Neural progenitor cell (in vitro differentiated cells): ENCODE data around the gene AOC1.

ENCODE experiments used
- EZH2phosphoT487 ChIP-seq: fragments of 200-600 bp; sonication (generic); IDR thresholded peaks from 2 replicates; pipeline ENCODE4 v1.6.1; 2017; ENCODE audit warnings: antibody characterized with exemption
- TF ChIP-seq, protein P1 (sequence below): fragments of 200-600 bp; sonication (generic); IDR thresholded peaks from 2 replicates; pipeline ENCODE4 v1.5.1; 2017; ENCODE audit warnings: antibody characterized with exemption, mild to moderate bottlenecking

DNA sequence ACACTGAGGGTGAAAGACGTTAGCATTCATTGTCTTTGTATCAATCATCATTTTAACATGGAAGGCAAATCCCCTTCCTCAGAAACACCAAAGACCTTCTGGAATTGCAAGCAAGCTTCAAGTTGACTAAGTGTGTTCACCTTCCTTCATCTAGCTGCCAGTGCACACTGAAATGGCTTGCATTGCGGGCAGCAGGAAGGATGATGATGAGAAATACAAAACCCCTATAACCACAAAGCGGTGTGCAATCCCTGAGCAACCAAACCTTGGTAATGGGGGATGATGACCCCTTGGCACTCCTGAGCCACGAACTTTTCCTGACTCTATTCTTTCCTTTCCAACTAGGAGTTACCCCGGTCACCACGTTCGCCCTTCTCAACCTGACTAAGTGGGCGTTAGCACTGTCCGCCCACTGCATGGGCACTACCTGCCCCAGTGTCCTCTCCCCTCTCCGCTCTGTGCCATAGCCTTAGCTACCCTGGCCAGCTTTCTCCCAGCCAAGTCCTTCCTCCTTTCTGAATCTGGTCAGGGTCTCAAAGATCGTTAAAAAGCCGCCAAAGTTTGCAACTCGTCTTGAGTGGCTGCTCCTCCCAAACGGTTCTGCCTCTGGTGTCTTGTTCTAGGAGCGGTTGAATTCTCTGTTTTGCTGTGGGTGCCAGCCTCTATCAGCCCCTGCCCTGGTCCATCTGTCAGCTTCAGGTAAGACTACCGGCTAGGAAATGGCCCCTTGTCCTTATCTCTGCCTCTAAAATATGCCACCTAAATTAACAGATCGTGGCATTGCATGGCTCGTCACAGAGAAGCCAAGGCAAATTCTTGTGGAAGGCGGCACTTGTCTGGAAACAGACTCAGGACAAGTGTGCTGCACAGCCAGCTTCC is 586 bp upstream of the AOC1 start:
- TF ChIP-seq, protein P1, sequence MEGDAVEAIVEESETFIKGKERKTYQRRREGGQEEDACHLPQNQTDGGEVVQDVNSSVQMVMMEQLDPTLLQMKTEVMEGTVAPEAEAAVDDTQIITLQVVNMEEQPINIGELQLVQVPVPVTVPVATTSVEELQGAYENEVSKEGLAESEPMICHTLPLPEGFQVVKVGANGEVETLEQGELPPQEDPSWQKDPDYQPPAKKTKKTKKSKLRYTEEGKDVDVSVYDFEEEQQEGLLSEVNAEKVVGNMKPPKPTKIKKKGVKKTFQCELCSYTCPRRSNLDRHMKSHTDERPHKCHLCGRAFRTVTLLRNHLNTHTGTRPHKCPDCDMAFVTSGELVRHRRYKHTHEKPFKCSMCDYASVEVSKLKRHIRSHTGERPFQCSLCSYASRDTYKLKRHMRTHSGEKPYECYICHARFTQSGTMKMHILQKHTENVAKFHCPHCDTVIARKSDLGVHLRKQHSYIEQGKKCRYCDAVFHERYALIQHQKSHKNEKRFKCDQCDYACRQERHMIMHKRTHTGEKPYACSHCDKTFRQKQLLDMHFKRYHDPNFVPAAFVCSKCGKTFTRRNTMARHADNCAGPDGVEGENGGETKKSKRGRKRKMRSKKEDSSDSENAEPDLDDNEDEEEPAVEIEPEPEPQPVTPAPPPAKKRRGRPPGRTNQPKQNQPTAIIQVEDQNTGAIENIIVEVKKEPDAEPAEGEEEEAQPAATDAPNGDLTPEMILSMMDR = no peak
- no peak for TF ChIP-seq EZH2phosphoT487
